Measurements from ENCODE around the gene MRGPRE.

The MRGPRE gene

DNA sequence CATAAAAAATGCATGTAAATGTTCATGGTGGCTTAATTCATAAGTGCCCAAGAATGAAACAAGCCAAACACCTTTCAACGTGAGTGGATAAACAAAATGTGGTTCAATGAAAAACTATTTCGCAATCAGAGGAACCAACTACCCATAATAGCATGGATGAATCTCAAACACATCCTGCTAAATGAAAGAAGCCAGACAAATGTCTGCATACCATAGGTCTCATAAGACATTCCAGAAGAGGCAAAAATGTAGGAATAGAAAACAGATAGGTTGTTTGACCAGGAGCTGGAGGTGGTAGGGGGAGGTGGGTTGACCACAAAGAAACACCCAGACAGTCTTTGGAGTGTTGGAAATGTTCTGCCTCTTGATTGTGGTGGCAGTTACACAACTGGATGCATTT is 53.9 kb downstream of the MRGPRE start:
- no peak for DNase-seq (ENCODE audit: low read depth in 2 of 2)

DNA sequence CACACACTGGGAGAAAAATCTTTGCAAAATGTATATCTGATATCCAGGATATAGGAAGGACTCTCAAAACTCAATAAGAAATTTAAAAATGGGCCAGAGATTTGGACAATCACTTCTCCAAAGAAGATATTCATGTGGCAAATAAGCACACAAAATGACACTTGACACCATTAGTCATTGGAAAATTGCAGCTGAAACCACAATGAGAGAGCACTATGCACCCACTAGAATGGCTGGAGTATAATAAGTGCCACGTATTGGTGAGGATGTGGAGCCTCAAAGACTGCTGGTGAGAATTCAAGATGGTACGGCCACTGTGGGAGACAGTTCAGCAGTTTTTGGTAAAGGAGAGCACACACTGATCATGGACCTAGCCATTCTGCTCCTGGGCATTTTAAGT is 54.3 kb downstream of the MRGPRE start:
- no peak for DNase-seq (ENCODE audit: low read depth in 2 of 2)
